A549 (cell line): ENCODE data around the gene CARMIL1.

Source experiments
- CTCF ChIP-seq: fragments of >200 bp; sonication (Bioruptor Twin); formaldehyde crosslinking; IDR thresholded peaks from 3 replicates; pipeline ENCODE4 v1.5.1; 2016
- EP300 ChIP-seq, 2 experiments: fragments of >200 bp; sonication (Bioruptor Twin); formaldehyde crosslinking; IDR thresholded peaks; 2 replicates in 1 of 2; 3 replicates in 1 of 2; pipeline ENCODE4 v1.6.1; 2016 to 2017
- ESRRA ChIP-seq: fragments of 150-350 bp; IDR thresholded peaks from 2 replicates; pipeline ENCODE4 v1.6.1; 2014; ENCODE audit warnings: mild to moderate bottlenecking, low read length, borderline replicate concordance
- HES2 ChIP-seq: fragments of >200 bp; sonication (Bioruptor Twin); formaldehyde crosslinking; IDR thresholded peaks from 2 replicates; pipeline ENCODE4 v1.6.1; 2016
- HMGXB4 ChIP-seq: fragments of 250-450 bp; sonication (Bioruptor Pico); IDR thresholded peaks from 2 replicates; pipeline ENCODE4 v1.5.0; 2021; ENCODE audit warnings: mild to moderate bottlenecking, moderate library complexity, borderline replicate concordance
- JUN ChIP-seq, 2 experiments: fragments of >200 bp; sonication (Bioruptor Twin); formaldehyde crosslinking; IDR thresholded peaks; 2 replicates in 1 of 2; 3 replicates in 1 of 2; pipeline ENCODE4 v1.6.1; 2016 to 2017
- MAX ChIP-seq: IDR thresholded peaks from 2 replicates; pipeline ENCODE4 v1.6.1; 2012
- MYC ChIP-seq: IDR thresholded peaks from 2 replicates; pipeline ENCODE4 v1.6.1; 2012; ENCODE audit warnings: mild to moderate bottlenecking, inconsistent platforms, low read length, improper control_type of control experiment, borderline replicate concordance
- PBX3 ChIP-seq: IDR thresholded peaks from 2 replicates; pipeline ENCODE4 v1.6.1; 2012
- REST ChIP-seq: fragments of 200-600 bp; sonication (generic); IDR thresholded peaks from 2 replicates; pipeline ENCODE4 v1.6.1; 2016; ENCODE audit warnings: antibody characterized with exemption, mild to moderate bottlenecking, moderate library complexity
- SREBF2 ChIP-seq: fragments of 450-650 bp; IDR thresholded peaks from 2 replicates; pipeline ENCODE4 v1.6.1; 2014; ENCODE audit warnings: mild to moderate bottlenecking, moderate library complexity
- USF2 ChIP-seq: fragments of 450-650 bp; IDR thresholded peaks from 2 replicates; pipeline ENCODE4 v1.6.1; 2014; ENCODE audit warnings: antibody characterized with exemption

GRCh38 chr6:25307805-25308494 is 28.8 kb downstream of the CARMIL1 start:
- no peak for TF ChIP-seq JUN (IDR thresholded peaks at IDR 0.05)
- no peak for TF ChIP-seq CTCF
- TF ChIP-seq USF2: no peak
- TF ChIP-seq PBX3: no peak
- TF ChIP-seq ESRRA: no peak
- no peak for TF ChIP-seq EP300 (IDR thresholded peaks at IDR 0.05)
- no peak for TF ChIP-seq REST
- TF ChIP-seq HES2: no peak
- TF ChIP-seq SREBF2: no peak
- TF ChIP-seq MYC: no peak
- TF ChIP-seq MAX: no peak
- no peak for TF ChIP-seq HMGXB4
